GM18520 (cell line): Measurements from ENCODE around the gene GDA.
"Not testable (repeated sequence)": the region's sequence is repeated elsewhere in the genome, so short reads cannot be mapped to it uniquely, and the experiment has no call there.

Source experiments
- ATAC-seq: cut with Tn5 transposase; IDR thresholded peaks from one replicate; pipeline ENCODE4 v1.9.1; 2021; ENCODE audit not compliant: unreplicated experiment

GDA gene

GRCh38 chr9:72274441-72274840, 125.2 kb downstream of the GDA start:
- no peak for ATAC-seq

- no peak for ATAC-seq
These were observed 125.7 kb downstream of the GDA start for GRCh38 chr9:72274916-72275315.

GRCh38 chr9:72276429-72276828, 127.2 kb downstream of the GDA start:
- no peak for ATAC-seq

- ATAC-seq, result peak; percentile 69
These were observed 129.7 kb downstream of the GDA start for GRCh38 chr9:72278959-72279358.

- ATAC-seq, result peak; percentile 65
These were observed 131.8 kb downstream of the GDA start for GRCh38 chr9:72280913-72281500.

GRCh38 chr9:72289401-72289800, 140.2 kb downstream of the GDA start:
- no peak for ATAC-seq

GRCh38 chr9:72290311-72290710, 141.1 kb downstream of the GDA start:
- no peak for ATAC-seq

GRCh38 chr9:72291576-72291975, 142.3 kb downstream of the GDA start:
- ATAC-seq, result not testable (repeated sequence)

- ATAC-seq, result no peak
These were observed 143.0 kb downstream of the GDA start for GRCh38 chr9:72292256-72292682.

GRCh38 chr9:72292874-72293607, 143.8 kb downstream of the GDA start:
- no peak for ATAC-seq

- no peak for ATAC-seq
These were observed 145.7 kb downstream of the GDA start for GRCh38 chr9:72294936-72295335.

- ATAC-seq, result no peak
These were observed 148.3 kb downstream of the GDA start for GRCh38 chr9:72297516-72297915.

- ATAC-seq, result no peak
These were observed 149.9 kb downstream of the GDA start for GRCh38 chr9:72299017-72299603.

- no peak for ATAC-seq
These were observed 151.6 kb downstream of the GDA start for GRCh38 chr9:72300873-72301272.
